Fibroblast of lung (primary cell): Measurements from ENCODE around the gene SERPINH1.

ENCODE experiments used
- CTCF ChIP-seq, 2 donors: IDR thresholded peaks in 1 of 2; conservative IDR thresholded peaks in 1 of 2; 1 replicate in 1 of 2; 2 replicates in 1 of 2; pipeline ENCODE4 v1.5.1; 2011 to 2012; ENCODE audit warnings: low read length in 2 of 2, control low read depth in 1 of 2, inconsistent platforms in 1 of 2, low read depth in 1 of 2, mild to moderate bottlenecking in 1 of 2
- EZH2 ChIP-seq: IDR thresholded peaks from 2 replicates; pipeline ENCODE4 v1.5.1; 2012; ENCODE audit warnings: low read length, control low read depth, mild to moderate bottlenecking; ENCODE audit errors: missing control alignments

GRCh38 chr11:75522286-75523044 is 39.6 kb upstream of the SERPINH1 start:
- TF ChIP-seq EZH2 (no peak), CTCF (conservative IDR thresholded peaks at IDR 0.05 in 1 of 2, IDR thresholded peaks at IDR 0.05 in 1 of 2; ENCODE audit: low read depth in 1 of 2, low read length in 2 of 2) (no peak)
